Measurements from ENCODE around the gene EMP1. TPM values are rescaled to one million over a fixed set of nuclear protein-coding genes. Genes with fewer than 3 reads are reported as not detected.

Gene EMP1
- total RNA-seq, 1 experiment from 2014 or later = 0.63 TPM

DNA sequence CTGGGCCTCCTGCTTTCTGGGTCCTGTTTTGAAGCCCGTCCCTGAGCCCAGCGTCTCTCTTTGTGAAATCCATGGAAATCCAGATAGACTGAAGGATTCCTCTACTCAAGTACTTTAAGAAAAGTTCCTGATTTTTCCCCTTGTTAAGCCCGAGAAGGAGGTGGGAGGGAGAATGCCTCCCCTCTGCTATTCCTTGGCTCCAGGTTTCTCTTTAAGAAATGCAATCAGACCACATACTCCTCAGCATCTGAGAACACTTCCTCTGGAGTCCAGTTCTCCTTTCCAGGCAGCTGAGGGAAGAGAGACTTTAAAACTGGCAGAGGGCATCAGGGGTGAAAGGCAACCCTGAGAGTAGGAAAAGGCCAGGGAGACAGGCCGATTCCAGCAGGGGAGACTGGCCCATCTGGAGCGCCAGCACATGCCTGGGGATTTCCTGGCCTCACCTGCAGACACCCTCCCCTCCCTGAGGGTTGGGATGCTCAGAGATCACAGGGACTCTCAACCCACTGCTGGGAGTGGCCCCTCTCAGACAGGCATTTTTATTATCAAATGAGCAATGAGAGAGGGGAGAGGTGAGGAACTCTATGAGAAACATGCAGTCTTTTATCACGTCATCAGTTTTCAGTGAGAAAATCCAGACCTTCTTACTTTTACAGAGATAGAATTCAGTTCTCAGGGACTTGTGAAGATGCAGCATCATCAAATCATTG, 2.0 kb upstream of the EMP1 start:
- Mint-ChIP-seq H3K4me1 (peaks cover 31 to 32% of the 10 kb centered on the region in 2 experiments), H3K4me3 (no peak overlapping the region), H3K36me3 (ENCODE audit: insufficient read depth in 1 of 3, low read depth in 3 of 3) (no peaks in the 10 kb centered on the region), H3K9me3 (no peaks in the 10 kb centered on the region), H3K27me3 (ENCODE audit: low read depth) (peaks cover 1% of the 10 kb centered on the region), H3K27ac (no peak overlapping the region)
- Histone ChIP-seq H2AK5ac (ENCODE audit: insufficient read length, low read length) (no peak overlapping the region), H3K4me1 (ENCODE audit: insufficient read depth, low read length) (peaks cover 2% of the 10 kb centered on the region), H3K4me2 (ENCODE audit: insufficient read depth, insufficient read length, low read length) (no peak overlapping the region), H3K23ac (ENCODE audit: insufficient read length, low read depth, low read length) (no peak overlapping the region), H3K9ac (ENCODE audit: extremely low read depth, insufficient read length, low read length) (no peak overlapping the region), H2BK20ac (ENCODE audit: low read depth, low read length, poor library complexity, severe bottlenecking) (no peak overlapping the region), H3K4ac (ENCODE audit: low read depth, low read length) (no peak overlapping the region), H3K27ac (ENCODE audit: insufficient read length, low read depth, low read length) (no peak overlapping the region), H2BK15ac (ENCODE audit: low read depth, low read length) (no peak overlapping the region), H3K9me3 (ENCODE audit: control insufficient read depth, low read depth, low read length) (no peaks in the 10 kb centered on the region), H3K23me2 (ENCODE audit: insufficient read length, low read depth, low read length, poor library complexity, severe bottlenecking) (no peaks in the 10 kb centered on the region), H4K91ac (ENCODE audit: insufficient read length, low read depth, low read length) (no peak overlapping the region), H2BK12ac (ENCODE audit: insufficient read length, low read depth, low read length) (no peak overlapping the region), H3K56ac (ENCODE audit: insufficient read length, low read depth, low read length) (no peak overlapping the region), H3K14ac (ENCODE audit: insufficient read depth, low read length) (no peak overlapping the region), H3K79me1 (ENCODE audit: insufficient read depth, low read depth, low read length, poor library complexity, severe bottlenecking) (no peaks in the 10 kb centered on the region), H4K8ac (replicated peaks; ENCODE audit: insufficient read length, low read depth, low read length) (no peak overlapping the region), H2AFZ (ENCODE audit: low read length) (peak overlapping the region; percentile 24), H3K79me2 (ENCODE audit: insufficient read depth, low read length) (no peaks in the 10 kb centered on the region), H2BK5ac (ENCODE audit: insufficient read length, low read length) (no peak overlapping the region), H4K20me1 (ENCODE audit: control insufficient read depth, insufficient read depth, insufficient read length) (no peaks in the 10 kb centered on the region), H4K5ac (ENCODE audit: insufficient read length, low read depth, low read length) (no peak overlapping the region), H3T11ph (ENCODE audit: low read length) (no peak overlapping the region), H3K18ac (ENCODE audit: insufficient read length, low read depth, low read length) (no peak overlapping the region), H3K27me3 (ENCODE audit: insufficient read depth, low read length) (no peaks in the 10 kb centered on the region), H2BK120ac (ENCODE audit: low read depth, low read length, poor library complexity, severe bottlenecking) (no peak overlapping the region)
- TF ChIP-seq, protein P1, sequence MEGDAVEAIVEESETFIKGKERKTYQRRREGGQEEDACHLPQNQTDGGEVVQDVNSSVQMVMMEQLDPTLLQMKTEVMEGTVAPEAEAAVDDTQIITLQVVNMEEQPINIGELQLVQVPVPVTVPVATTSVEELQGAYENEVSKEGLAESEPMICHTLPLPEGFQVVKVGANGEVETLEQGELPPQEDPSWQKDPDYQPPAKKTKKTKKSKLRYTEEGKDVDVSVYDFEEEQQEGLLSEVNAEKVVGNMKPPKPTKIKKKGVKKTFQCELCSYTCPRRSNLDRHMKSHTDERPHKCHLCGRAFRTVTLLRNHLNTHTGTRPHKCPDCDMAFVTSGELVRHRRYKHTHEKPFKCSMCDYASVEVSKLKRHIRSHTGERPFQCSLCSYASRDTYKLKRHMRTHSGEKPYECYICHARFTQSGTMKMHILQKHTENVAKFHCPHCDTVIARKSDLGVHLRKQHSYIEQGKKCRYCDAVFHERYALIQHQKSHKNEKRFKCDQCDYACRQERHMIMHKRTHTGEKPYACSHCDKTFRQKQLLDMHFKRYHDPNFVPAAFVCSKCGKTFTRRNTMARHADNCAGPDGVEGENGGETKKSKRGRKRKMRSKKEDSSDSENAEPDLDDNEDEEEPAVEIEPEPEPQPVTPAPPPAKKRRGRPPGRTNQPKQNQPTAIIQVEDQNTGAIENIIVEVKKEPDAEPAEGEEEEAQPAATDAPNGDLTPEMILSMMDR (conservative IDR thresholded peaks at IDR 0.05) = no peak
- no CpG with 5 or more reads among the region's 6 CpGs for WGBS (ENCODE audit: extremely low coverage, insufficient read length, low lambda C conversion rate)
- DNase-seq = no peak

Data from H9 (cell line).